ENCODE measurements around the gene MGLL.

Gene MGLL

GRCh38 chr3:127821394-127821793 is 921 bp downstream of the MGLL start:
- H2AFZ ChIP-seq (ENCODE audit: low read depth, low read length): no peak overlapping the region
- ATAC-seq (ENCODE audit: insufficient read depth, low read depth): no peak
- H3K4me2 ChIP-seq (ENCODE audit: insufficient read depth, low read length): no peak overlapping the region
- no peaks in the 10 kb centered on the region for H3K9me3 ChIP-seq (ENCODE audit: insufficient read depth, low read length, severe bottlenecking)
- H4K20me1 ChIP-seq (ENCODE audit: insufficient read depth, low read length): no peaks in the 10 kb centered on the region
- H3K27me3 ChIP-seq (ENCODE audit: insufficient read depth, low read length, poor library complexity): peaks cover 36% of the 10 kb centered on the region
- no peak for DNase-seq
- no peak overlapping the region for H3K4me3 ChIP-seq (ENCODE audit: low read depth in 1 of 2, low read length in 2 of 2)
- H3K36me3 ChIP-seq (ENCODE audit: insufficient read depth, low read length): no peaks in the 10 kb centered on the region
- TF ChIP-seq EZH2 (IDR thresholded peaks at IDR 0.05; ENCODE audit: borderline replicate concordance, low read depth, low read length, severe bottlenecking) (no peak), CTCF (IDR thresholded peaks at IDR 0.05; ENCODE audit: borderline replicate concordance, extremely low read depth, low read length, poor library complexity, severe bottlenecking) (no peak)
- no peaks in the 10 kb centered on the region for H3K4me1 ChIP-seq (ENCODE audit: insufficient read depth, low read length)
- no peak overlapping the region for H3K9ac ChIP-seq (ENCODE audit: low read depth, low read length)
- no peak overlapping the region for H3K27ac ChIP-seq (ENCODE audit: low read length)
- no peaks in the 10 kb centered on the region for H3K79me2 ChIP-seq (ENCODE audit: insufficient read depth, low read length)

- Histone ChIP-seq H3K36me3 (ENCODE audit: insufficient read depth, low read length) (no peaks in the 10 kb centered on the region), H3K4me3 (ENCODE audit: low read depth in 1 of 2, low read length in 2 of 2) (no peak overlapping the region), H4K20me1 (ENCODE audit: insufficient read depth, low read length) (no peaks in the 10 kb centered on the region), H3K4me1 (ENCODE audit: insufficient read depth, low read length) (no peaks in the 10 kb centered on the region), H3K27me3 (ENCODE audit: insufficient read depth, low read length, poor library complexity) (peaks cover 36% of the 10 kb centered on the region), H3K9me3 (ENCODE audit: insufficient read depth, low read length, severe bottlenecking) (no peaks in the 10 kb centered on the region), H3K9ac (ENCODE audit: low read depth, low read length) (no peak overlapping the region), H3K4me2 (ENCODE audit: insufficient read depth, low read length) (no peak overlapping the region), H2AFZ (ENCODE audit: low read depth, low read length) (no peak overlapping the region), H3K79me2 (ENCODE audit: insufficient read depth, low read length) (no peaks in the 10 kb centered on the region), H3K27ac (ENCODE audit: low read length) (no peak overlapping the region)
- ATAC-seq (ENCODE audit: insufficient read depth, low read depth): no peak
- no peak for TF ChIP-seq CTCF (IDR thresholded peaks at IDR 0.05; ENCODE audit: borderline replicate concordance, extremely low read depth, low read length, poor library complexity, severe bottlenecking)
- TF ChIP-seq EZH2 (IDR thresholded peaks at IDR 0.05; ENCODE audit: borderline replicate concordance, low read depth, low read length, severe bottlenecking): no peak
- no peak for DNase-seq
Observed at GRCh38 chr3:127820826-127821313, 1.4 kb downstream of the MGLL start.

- H2AFZ ChIP-seq (ENCODE audit: low read depth, low read length): no peak overlapping the region
- no peak overlapping the region for H3K27ac ChIP-seq (ENCODE audit: low read length)
- no peak for DNase-seq
Observed at GRCh38 chr3:127820221-127820825, 2.0 kb downstream of the MGLL start.

GRCh38 chr3:127819656-127820055 is 2.7 kb downstream of the MGLL start:
- Histone ChIP-seq H3K27me3 (ENCODE audit: insufficient read depth, low read length, poor library complexity) (peaks cover 33% of the 10 kb centered on the region), H3K9me3 (ENCODE audit: insufficient read depth, low read length, severe bottlenecking) (no peaks in the 10 kb centered on the region), H3K9ac (ENCODE audit: low read depth, low read length) (no peak overlapping the region), H3K79me2 (ENCODE audit: insufficient read depth, low read length) (no peaks in the 10 kb centered on the region), H2AFZ (ENCODE audit: low read depth, low read length) (no peak overlapping the region), H3K27ac (ENCODE audit: low read length) (no peak overlapping the region), H4K20me1 (ENCODE audit: insufficient read depth, low read length) (no peaks in the 10 kb centered on the region), H3K4me3 (ENCODE audit: low read depth in 1 of 2, low read length in 2 of 2) (no peak overlapping the region), H3K4me2 (ENCODE audit: insufficient read depth, low read length) (no peak overlapping the region), H3K4me1 (ENCODE audit: insufficient read depth, low read length) (no peaks in the 10 kb centered on the region), H3K36me3 (ENCODE audit: insufficient read depth, low read length) (no peaks in the 10 kb centered on the region)
- no peak for ATAC-seq (ENCODE audit: insufficient read depth, low read depth)
- no peak for DNase-seq
- TF ChIP-seq CTCF (IDR thresholded peaks at IDR 0.05; ENCODE audit: borderline replicate concordance, extremely low read depth, low read length, poor library complexity, severe bottlenecking) (no peak), EZH2 (IDR thresholded peaks at IDR 0.05; ENCODE audit: borderline replicate concordance, low read depth, low read length, severe bottlenecking) (no peak)

More at GRCh38 chr3:127820221-127820825, 2.0 kb downstream of the MGLL start:
- ATAC-seq (ENCODE audit: insufficient read depth, low read depth): no peak
- no peaks in the 10 kb centered on the region for H3K79me2 ChIP-seq (ENCODE audit: insufficient read depth, low read length)
- peaks cover 33% of the 10 kb centered on the region for H3K27me3 ChIP-seq (ENCODE audit: insufficient read depth, low read length, poor library complexity)
- no peaks in the 10 kb centered on the region for H3K9me3 ChIP-seq (ENCODE audit: insufficient read depth, low read length, severe bottlenecking)
- no peak overlapping the region for H3K4me2 ChIP-seq (ENCODE audit: insufficient read depth, low read length)
- TF ChIP-seq EZH2 (IDR thresholded peaks at IDR 0.05; ENCODE audit: borderline replicate concordance, low read depth, low read length, severe bottlenecking): no peak
- H3K36me3 ChIP-seq (ENCODE audit: insufficient read depth, low read length): no peaks in the 10 kb centered on the region
- H4K20me1 ChIP-seq (ENCODE audit: insufficient read depth, low read length): no peaks in the 10 kb centered on the region
- no peak overlapping the region for H3K9ac ChIP-seq (ENCODE audit: low read depth, low read length)
- H3K4me3 ChIP-seq (ENCODE audit: low read depth in 1 of 2, low read length in 2 of 2): no peak overlapping the region
- H3K4me1 ChIP-seq (ENCODE audit: insufficient read depth, low read length): no peaks in the 10 kb centered on the region
